Activated CD8-positive, alpha-beta memory T cell treated with anti-CD3 and anti-CD28 coated beads, Interleukin-2, amount 50 U/mL, for 24 hours (primary cell): Measurements from ENCODE around the gene EEFSEC.

Experiments used
- DNase-seq: peaks from one replicate; pipeline ENCODE4 v3.0.0-alpha.2; 2020; ENCODE audit errors: extremely low read depth

The EEFSEC gene

DNA sequence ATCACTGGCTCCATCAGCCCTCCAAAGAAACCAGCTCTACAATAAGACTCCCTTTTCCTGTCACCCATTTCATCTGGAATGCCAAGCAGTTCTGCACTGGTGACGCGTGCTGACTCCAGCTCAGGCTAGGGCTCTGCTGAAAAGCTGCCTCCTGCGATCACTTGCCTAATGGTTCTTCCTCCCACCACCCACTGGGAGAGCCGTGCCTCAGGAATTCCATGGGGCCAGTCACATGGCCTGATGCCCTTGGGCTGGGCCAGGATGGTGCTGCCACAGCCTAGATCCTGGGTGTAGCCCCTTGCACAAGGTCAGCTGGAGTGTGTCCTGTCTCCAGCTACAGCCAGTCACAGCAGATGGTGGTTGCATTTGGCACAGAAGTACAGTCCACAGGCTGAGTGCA is 214.5 kb downstream of the EEFSEC start:
- DNase-seq = no peak

DNA sequence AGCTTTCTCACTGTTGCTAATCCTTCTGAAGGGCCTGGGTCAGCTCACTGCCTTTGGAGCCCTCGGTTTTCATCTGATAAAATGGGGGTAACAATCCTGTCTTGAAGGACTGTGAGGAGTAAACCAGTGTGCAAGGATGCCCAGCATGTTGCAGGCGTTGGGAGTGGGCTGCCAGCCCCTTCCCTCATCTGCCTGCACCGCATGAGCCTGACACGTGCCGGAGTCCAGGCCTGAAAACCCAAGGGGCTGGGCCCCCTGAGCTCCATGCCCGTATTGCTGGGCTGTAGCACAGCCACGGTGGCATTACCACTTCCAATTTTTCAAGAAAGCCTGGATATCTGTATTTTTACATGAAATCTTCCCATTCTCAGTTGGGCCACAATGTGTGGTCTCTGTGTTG is 215.3 kb downstream of the EEFSEC start:
- DNase-seq = no peak

DNA sequence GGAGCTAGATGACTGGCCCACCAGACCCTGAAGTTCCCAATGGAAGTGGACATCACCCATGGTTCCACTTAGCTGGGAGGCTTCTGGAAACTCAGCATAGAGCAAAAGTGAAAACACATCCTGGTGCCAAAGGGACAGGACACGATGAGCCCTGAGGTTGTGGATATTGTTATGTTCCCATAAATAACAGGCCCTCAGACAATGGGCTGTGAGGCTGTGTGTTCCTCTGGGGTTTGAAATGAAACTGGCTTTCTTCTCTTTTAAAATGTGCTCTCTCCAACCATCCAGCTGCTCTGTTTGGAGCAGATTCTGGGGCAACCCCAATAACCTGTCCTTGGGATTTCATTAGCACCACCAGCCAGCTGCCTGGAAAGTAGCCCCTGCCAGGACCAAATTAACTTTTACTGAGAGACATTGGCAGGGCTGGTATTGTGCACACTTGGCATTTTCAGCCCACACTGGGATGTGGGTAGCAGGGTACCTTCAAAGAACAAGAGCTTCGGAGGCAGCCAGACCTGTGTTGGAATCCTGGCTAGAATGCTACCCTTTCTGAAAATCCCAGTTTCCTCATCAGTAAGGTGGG is 215.9 kb downstream of the EEFSEC start:
- no peak for DNase-seq

DNA sequence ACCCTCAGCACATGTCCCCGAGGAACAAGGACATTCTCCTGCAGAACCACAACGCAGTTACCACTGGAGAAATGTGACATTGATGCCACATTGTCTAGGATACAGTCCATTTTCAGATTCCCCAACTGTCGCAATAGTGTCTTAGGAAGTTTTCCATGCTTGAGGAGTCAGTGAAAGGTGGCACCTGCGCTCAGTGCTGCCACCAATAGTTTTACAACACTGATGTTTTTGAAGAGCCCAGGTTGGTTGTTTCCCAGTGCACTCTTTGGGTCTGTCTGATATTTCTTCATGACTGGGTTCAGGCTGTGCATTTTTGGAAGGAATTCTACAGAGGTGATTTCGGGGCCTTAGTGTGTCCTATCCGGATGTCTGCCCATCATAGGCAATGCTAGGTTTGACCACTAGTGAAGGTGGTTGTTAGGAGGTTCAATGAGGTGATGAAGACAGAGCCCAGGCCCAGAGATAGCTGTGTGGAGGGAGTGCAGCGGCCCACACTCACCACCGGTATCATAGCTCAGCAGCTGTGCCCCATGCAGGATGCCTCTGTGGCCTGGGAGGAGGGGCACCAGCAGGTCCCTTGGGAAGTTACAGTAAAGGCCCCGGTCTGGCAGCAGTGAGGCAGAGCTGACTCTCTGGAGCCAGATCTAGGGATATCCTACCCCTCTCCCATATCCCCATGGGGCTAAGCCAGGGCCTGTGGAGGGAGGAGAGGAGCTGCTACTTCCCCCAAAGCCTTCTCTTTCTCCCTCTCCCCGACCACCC is 216.8 kb downstream of the EEFSEC start:
- DNase-seq = no peak

DNA sequence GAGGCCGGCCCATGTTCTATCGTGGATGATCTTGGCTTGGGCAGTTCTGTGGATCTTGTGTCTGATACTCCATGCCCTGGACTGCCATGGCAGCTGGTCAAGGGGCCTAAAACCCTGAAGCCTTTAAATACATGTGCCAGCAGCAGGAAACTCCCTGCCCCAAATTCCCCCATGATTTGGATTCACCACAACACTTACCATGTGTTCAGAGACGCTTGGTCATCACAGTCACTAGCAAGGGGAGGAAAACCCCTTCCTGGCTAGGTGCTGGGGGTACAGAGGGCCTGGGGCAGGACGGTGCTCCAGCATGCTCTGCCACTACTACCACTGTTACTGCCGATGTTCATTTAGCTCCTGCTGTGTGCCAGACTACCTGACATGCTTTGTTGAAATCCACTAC is 219.0 kb downstream of the EEFSEC start:
- no peak for DNase-seq

DNA sequence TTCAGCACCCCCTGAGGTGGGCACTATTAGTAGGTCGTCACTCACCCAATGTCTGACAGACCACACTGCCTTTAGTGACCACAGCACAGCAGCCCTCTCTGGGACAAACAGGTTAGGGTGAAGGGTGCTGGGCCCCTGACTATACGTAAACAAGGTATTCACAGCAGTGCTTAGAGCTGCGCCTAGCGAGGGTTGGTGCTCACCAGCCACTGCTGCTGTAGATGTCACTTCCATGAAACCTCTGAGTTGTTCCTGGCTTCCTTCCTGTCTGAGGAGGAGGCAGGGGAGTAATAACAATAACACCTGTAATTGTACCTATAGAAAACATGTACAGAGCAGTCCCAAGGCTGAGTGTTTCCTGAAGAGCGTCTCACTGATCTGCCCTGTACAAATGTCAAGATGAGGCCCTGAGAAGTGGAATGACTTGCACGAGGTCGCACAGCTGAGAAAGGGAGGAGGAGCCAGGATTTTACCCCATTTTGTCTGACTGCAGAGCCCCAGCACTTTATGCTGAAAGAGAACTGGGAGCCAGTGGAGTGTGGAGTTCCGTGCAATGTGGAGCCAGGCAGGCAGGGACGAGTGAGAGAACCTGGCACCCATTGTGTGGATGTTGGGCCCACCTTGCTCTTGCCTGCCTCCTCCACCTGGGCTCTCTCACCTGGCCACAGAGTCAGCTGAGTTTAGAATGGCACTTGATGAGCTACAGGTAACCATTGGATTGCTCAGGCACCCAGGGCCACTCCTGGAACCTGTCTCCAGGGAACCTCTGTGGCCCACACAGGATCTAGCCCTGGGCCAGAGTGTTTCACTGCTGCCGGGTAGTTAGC is 219.6 kb downstream of the EEFSEC start:
- no peak for DNase-seq

DNA sequence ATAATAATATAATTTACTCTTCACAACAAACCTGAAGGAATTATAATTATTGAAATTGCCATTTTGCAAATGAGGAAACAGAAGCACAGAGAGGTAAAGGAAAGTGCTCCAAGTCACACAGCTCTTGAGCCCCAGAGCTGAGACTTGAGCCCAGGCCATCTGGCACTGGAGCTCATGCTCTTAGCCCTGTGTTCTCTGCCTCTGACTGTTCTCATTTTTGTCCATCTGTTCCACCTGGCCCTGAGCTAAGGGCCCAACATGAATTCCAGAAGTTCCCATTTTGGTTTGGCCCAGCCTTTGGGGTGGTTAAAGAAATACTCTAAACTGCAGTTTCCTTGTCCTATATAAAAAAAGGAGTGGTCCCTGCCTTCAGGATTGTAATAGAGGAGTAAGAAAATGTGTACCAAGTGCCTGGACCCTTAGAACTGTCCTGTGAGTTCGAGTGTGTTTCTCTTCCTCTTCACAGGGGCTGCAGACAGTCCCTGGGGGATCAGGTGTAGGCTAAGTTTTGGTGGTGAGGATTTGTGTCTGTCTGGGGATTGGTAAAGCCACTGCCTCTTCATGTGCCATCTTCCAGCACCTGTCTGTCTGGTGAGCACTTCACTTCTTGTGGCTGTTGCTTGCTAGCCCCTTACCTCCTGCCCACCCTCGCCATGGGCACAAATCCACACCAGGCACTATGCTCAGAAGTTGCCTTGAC is 221.6 kb downstream of the EEFSEC start:
- DNase-seq = no peak

DNA sequence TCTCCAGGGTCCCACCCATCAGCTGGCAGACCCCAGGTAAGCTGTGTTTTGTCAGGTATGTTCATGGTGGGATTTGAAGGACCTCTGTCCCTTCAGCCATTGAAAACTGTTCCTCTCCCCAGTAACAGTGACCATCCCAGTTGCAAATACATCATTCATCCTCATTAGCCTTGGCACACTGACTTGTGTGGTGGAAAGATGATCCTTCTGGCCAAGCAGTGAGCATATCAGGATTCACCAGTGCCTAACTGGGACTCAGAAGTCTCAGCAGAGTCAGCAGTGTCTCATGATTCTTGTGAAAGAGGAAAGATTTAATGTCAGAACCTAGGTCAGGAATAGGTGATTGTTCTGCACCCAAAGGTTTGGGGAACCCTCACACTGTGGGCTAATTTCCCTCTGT is 223.2 kb downstream of the EEFSEC start:
- no peak for DNase-seq

DNA sequence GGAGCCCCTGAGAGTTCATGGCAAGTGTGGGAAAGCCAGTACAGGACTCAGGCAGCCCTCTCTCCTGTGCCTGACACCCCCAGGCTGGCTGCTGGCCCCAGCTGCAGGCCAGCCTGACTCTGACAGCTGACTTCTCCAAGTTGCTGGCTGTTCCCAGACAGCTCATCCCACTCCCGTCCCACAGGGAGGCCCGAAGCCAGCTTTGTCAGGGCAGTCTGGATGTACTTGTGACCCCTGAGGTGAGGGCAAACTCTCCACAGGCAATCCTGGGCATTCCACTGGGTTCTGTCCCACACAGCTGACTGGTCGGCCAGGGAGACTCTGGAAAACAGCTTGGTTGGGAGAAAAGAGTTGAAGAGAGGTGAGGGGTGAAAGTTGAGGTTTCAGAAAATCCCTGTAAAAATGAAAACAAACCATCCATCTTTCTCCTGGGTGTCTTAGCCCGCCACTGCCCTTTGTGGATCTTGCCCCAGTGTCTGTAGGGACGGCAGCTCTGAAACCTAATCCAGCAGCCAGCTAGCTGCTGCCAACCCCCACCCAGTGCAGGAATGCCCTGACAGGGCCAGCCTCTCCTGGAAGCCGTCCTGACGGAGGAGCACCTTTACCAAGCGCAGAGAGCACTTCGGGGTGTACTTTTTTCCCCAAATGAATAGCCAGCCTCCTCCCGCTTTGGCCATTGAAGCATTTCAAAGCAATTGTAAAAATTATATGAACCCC is 225.5 kb downstream of the EEFSEC start:
- no peak for DNase-seq

DNA sequence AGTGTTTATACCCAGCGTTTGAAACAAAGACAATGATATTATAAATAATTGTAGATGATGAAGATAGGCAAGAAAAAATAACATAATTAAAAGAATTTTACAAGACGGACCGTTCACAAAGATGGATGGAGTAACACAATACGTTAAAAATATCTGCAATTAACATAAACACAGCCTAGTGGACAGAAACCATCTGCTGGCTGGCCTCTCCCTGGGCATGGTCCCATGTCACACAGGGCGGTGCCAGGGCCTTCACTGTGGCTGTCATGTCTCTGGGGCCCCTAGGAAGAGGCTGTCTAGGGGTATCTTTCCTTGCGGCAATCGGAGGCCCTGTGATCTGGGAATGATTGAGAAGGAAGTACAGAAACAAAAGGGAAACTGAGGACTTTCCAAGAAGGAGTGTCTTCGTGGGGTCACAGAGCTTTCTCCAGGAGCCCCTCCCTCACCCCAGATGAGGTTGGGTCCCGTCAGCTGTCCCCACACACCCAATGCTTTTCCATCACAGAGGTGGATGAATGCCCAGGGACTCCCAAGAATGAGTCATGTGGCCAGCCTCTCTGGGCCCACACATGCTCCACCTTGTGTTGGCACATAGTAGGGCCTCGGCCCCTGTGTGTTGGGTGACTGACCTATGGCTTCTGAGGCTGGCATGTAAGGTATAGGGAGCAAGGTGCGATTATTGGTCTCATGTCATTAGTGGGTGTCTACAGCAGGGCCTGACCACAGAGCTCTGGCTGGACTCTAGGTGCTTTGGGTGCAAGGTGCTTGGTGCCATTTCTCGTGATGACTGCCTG is 226.3 kb downstream of the EEFSEC start:
- no peak for DNase-seq

DNA sequence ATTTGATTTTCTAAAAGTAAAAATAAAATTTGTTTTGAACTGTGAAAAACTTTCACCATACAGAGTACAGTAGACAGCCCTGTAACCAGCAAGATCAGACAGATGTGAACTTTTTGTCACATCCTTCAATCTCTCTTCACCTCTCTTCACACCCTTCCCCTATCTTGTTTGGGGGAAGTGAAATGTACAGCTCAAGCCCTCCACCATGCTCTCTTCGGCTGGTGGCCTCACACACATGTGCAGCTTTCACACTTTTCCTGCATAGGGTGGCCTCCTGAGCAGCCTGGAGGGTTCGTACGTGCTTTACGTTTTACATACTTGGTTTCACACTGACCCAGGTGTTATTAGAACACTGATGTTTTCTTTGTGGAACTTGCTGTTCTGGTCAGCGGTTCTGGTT is 227.0 kb downstream of the EEFSEC start:
- DNase-seq = no peak

DNA sequence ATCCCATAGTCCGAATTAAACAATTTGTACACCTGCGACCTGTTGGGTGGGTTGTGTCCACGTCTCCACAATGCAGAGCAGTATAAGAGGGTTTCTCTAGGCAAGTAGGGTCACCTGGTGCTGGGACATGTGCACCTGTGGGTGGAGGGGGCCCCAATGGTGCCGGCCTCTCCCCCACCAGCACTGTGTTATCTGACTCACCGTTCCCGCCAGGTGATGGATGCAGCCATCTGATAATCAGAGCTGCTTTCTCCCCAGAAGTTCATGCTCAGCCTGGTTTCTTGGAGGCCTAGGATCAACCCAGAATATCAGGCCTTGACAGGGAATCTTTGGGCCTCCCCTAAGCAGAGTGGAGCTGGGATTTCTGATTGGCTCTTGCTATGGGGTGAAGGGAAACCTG is 227.4 kb downstream of the EEFSEC start:
- no peak for DNase-seq

DNA sequence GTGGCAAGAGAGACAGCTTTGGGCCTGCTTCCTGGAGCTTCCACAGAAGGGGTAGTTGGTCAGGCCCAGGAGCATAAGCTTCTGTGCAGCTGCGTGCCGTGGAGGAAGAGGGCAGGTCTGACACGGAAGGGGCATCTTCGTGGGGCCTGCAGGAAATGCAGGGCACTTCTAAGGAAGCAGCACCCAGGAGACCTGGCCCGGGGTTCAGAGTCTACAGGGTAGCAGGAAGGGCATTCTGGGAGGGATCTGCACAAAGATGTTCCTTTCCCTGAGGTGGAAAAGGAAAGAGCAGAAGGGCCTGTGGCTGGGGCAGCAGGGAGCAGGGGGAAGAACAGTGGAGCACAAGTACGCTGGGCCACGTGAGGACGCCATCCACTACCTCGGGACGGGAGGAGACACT is 228.3 kb downstream of the EEFSEC start:
- DNase-seq = no peak

DNA sequence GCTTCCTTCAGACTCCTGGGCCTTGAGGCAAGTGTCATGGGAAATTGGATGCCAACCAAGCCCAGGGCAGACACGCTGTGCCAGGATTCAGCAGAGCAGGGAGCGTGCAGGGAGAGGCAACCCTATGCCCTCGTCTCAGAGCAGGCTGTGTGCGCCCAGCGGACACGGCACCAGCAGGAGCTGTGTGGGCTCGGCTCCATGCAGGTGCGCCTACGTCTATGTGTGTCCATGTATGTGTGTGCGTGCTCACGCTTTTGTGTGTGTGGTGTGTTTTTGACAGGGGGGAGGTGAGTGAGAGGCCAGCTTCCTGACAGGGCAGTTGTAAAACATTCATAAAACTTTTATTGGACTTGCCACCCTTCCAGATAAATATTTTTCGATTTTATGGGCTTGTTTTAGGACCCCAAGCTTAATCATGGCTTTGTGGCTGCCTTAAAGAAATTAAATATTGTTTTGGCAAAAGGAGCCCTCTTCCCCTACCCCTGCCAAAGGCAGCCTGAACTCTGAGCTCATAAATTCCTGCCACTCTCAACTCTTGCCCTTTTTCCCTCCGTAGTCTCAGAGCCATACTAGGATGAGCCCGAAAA is 229.0 kb downstream of the EEFSEC start:
- DNase-seq = no peak

DNA sequence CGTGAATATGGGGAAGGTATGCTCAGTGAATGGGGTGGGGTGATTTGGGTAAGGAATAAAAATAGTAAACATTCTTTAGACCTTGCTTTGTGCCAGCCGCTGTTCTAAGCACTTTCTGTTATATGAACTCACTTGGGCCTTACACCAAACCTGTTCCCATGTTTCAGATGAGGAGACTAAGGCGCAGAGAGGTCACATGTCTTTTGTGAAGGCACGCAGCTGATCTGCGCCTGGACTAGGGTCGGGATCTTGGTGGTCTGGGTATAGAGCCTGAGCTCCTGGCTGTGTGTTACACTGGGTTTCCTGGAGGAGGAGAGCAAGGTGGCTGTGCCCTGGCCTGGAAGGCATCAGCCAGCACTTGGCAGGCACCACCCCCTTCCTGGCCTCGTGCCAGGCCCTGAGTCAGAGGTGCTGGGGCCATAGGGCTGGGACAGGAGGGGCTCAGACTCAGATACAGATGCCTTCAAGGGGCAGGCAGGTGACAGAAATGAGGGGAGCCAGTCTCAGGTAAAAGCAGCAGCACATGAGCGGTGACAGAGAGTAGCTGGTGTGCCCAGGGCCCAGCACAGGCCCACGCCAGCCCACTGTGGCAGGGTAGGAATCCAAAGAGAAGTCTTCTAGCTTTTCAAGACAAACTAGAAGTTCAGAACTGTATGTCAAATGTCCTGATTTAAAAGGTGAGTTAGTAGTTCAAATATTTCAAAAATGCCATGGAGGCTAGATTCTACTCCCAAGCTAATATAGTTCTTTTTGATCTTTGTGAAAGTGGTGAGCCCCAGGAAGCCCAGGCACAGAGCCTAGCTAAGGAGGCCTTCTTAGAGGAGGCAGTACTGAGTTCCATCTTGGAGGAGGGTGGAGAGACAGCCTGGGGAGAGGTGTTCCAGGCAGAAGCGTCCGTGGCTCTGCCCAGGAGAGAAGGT is 230.3 kb downstream of the EEFSEC start:
- DNase-seq = no peak

DNA sequence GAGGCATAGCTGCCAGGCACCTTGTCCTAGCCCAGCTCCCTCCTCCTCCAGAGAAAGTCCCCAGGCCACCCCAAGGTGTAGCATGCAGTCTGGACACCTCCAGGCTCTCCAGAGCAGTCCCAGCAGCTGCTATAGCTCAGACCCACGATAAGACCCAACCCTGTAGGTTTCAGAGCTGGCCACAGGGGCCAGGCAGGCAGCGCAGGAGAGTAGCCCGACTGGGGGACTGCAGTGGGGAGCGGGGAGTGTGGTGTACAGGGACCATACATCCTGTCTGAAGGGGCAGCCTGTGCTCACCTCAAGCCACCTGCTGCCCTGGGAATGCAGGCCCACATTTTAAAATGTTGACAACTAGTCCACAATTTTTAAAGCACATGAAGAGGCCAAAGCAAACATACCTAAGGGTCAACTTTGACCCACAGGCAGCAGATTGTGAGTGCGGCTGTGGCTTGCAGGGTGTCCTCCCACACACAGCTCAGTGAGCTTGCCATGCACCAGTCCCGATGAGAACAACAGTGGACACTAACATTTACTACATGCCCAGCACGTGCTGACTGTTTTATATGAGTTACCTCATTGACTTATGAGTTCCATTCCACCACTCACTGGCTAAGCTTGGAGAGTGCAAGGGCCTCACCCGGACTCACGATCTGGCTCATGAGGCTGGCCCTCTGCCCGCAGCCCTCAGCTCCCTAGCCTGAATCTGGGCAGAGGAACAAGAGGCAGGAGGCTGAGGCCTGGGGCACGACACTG is 232.0 kb downstream of the EEFSEC start:
- DNase-seq = no peak

DNA sequence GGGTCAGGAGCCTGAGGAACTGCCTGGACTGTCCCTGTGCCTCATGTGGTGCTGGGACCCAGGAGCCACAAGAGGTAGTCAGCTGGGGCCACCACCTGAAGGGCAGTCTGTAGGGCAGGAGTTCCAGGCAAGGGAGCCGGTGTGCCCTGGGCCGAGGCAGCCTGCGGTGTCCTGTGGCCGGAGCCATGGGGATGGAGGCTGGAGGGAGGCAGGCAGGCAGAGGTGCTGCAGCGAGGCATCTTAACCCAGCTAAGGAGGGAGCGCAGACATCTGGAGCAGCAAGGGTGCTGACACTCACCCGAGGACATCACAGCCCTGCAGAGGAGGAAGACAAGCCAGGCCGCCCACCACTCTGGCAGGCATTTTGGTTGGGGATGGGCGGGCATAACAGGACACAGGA is 235.7 kb downstream of the EEFSEC start:
- no peak for DNase-seq

DNA sequence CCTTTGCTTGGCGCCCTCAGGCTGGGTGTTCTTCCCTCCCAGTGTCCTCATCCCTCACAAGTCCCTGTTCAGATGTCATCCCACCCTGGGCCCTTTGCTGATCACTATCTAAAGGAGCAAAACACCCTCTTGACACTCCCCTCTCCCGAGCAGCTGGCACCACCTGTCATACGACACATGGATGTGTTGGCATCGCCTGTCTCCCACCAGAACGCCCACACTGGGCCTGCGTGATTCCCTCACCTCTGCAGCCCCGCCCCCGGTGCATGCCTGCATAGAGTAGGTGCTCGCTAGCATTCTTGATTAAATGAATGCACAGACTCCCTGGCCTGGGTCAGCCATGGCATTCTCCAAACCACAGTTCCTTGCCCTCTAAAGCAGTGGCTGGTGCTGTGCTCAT is 237.6 kb downstream of the EEFSEC start:
- no peak for DNase-seq

DNA sequence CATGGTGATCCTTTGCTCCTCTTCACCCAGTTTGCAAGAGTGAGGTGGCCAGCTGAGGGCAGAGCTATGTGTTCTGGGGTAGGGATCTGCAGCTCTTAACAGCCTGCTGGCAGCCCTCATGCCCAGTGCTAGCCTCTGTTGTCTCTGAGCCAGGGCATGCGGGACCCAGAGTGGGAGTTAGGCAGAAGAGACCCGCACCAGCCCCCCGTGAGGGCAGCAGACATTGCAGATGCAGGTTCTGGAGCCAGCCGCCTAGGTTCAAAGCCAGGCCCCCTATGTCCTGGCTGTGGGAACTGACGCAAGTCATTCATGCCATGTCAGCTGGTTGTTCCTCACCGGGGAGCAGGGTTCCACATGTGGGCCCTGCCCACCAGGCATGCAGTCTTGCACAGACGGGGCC is 238.7 kb downstream of the EEFSEC start:
- no peak for DNase-seq
